ENCODE measurements around the gene ODC1.

The ODC1 gene

DNA sequence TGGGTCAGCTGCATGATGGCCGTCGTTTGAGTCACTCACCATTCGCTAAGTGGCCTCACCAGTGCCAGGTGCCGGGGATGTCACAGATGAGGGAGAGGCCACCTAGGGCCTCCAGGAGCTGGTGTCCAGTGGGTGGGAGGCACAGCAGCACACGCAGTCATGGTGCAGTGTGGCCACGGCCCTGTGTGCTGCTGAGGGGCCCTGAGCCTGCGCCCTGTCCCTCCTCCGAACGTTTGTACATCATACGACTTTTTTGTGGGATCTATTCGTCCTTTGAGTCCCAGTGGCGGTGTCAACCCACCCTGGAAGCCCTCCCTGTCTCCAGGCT lies 30.1 kb upstream of the ODC1 start:
- no peak overlapping the region for H3K14ac ChIP-seq (ENCODE audit: low read length in 2 of 2)
- WGBS = 72% methylated on average over 12 of the region's 12 CpGs
- no peak overlapping the region for H2BK5ac ChIP-seq (ENCODE audit: low read depth, low read length, poor library complexity, severe bottlenecking)
- no peak overlapping the region for H3K4me2 ChIP-seq (ENCODE audit: low read length, poor library complexity, severe bottlenecking)
- no peak overlapping the region for H4K91ac ChIP-seq (ENCODE audit: low read length)
- no peak overlapping the region for H2BK120ac ChIP-seq (ENCODE audit: low read depth, low read length)
- no peaks in the 10 kb centered on the region for H3K36me3 ChIP-seq (ENCODE audit: control insufficient read depth in 1 of 2, insufficient read depth in 2 of 2, low read depth in 1 of 2, low read length in 2 of 2)
- no peak for DNase-seq
- H2AK5ac ChIP-seq (ENCODE audit: low read length, severe bottlenecking) = no peak overlapping the region
- no peak overlapping the region for H2BK12ac ChIP-seq (ENCODE audit: low read length in 2 of 2)
- H3K9ac ChIP-seq (ENCODE audit: low read length) = no peak overlapping the region
- H3K79me1 ChIP-seq (replicated peaks; ENCODE audit: low read length, poor library complexity, severe bottlenecking) = no peaks in the 10 kb centered on the region
- H2BK15ac ChIP-seq (ENCODE audit: low read depth, poor library complexity, severe bottlenecking) = no peak overlapping the region
- no peaks in the 10 kb centered on the region for H3K9me3 ChIP-seq (ENCODE audit: control insufficient read depth, low read length)
- no peak overlapping the region for H3K27ac ChIP-seq (ENCODE audit: low read length, poor library complexity, severe bottlenecking)
- H2AFZ ChIP-seq (ENCODE audit: low read depth, low read length) = no peak overlapping the region
- no peak overlapping the region for H3K18ac ChIP-seq (ENCODE audit: low read depth in 1 of 2, low read length in 2 of 2)
- no peak overlapping the region for H4K8ac ChIP-seq (ENCODE audit: low read length)
- H3K4me3 ChIP-seq (ENCODE audit: insufficient read depth in 1 of 2, low read depth in 1 of 2, low read length in 2 of 2) = no peak overlapping the region
- H3K23ac ChIP-seq (ENCODE audit: low read length in 2 of 2) = no peak overlapping the region
- peaks cover 5% of the 10 kb centered on the region for H3K4me1 ChIP-seq (ENCODE audit: control insufficient read depth, insufficient read depth, low read depth, low read length)
- no peak overlapping the region for H3K4ac ChIP-seq (ENCODE audit: low read depth in 1 of 2, low read length in 2 of 2)
- H3K27me3 ChIP-seq (ENCODE audit: control insufficient read depth in 1 of 2, insufficient read depth in 1 of 2, low read length in 2 of 2) = peaks cover 0 to 54% of the 10 kb centered on the region in 2 experiments

DNA sequence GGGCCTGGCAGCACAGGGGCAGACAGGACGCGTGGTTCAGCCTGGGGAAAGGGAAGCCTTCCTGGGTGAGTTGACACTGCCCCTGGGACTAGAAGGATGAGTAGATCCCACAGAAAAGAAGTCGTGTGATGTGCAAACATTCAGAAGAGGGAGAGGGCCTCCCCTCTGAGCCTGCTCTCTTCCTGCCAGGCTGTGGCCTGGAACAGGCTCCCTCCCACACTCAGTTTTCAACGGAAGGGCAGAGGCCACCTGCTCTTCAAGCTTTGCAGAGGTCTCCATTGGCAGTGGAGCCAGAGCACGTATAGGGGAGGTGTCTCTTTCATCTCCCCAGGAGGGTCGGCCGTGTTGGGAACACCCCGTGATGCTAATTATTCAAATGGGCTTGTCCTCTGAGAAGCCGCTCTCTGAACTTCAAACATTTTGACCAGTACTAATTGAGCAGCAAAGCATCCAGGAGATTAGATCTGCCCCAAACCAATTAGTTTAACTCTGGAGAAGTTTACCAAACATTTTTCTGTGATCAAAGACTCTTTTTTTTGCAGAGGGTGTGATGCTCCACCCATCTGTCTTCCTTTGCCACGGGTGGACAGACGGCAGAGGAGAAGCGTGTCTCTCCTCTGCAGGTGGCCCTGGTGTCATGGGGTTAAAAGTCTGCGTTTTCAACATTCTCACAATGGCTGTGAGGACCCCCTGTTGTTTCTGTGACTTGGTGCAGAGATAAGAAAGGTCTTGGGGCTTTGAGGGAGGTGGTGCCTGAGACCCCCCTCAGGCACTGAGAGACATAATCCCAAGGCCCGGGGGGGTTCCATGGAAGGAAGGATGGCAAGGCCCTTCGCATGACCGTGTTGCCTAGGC lies 29.5 kb upstream of the ODC1 start:
- H3K14ac ChIP-seq (ENCODE audit: low read length in 2 of 2) = no peak overlapping the region
- no peak overlapping the region for H3K4me3 ChIP-seq (ENCODE audit: insufficient read depth in 1 of 2, low read depth in 1 of 2, low read length in 2 of 2)
- H3K27ac ChIP-seq (ENCODE audit: low read length, poor library complexity, severe bottlenecking) = no peak overlapping the region
- no peaks in the 10 kb centered on the region for H3K79me1 ChIP-seq (replicated peaks; ENCODE audit: low read length, poor library complexity, severe bottlenecking)
- DNase-seq = no peak
- H3K18ac ChIP-seq (ENCODE audit: low read depth in 1 of 2, low read length in 2 of 2) = no peak overlapping the region
- no peak overlapping the region for H2AK5ac ChIP-seq (ENCODE audit: low read length, severe bottlenecking)
- no peaks in the 10 kb centered on the region for H3K9me3 ChIP-seq (ENCODE audit: control insufficient read depth, low read length)
- no peak overlapping the region for H2BK120ac ChIP-seq (ENCODE audit: low read depth, low read length)
- H3K4ac ChIP-seq (ENCODE audit: low read depth in 1 of 2, low read length in 2 of 2) = no peak overlapping the region
- peaks cover 0 to 52% of the 10 kb centered on the region in 2 experiments for H3K27me3 ChIP-seq (ENCODE audit: control insufficient read depth in 1 of 2, insufficient read depth in 1 of 2, low read length in 2 of 2)
- no peak overlapping the region for H3K4me2 ChIP-seq (ENCODE audit: low read length, poor library complexity, severe bottlenecking)
- no peak overlapping the region for H2BK5ac ChIP-seq (ENCODE audit: low read depth, low read length, poor library complexity, severe bottlenecking)
- H3K4me1 ChIP-seq (ENCODE audit: control insufficient read depth, insufficient read depth, low read depth, low read length) = peaks cover 5% of the 10 kb centered on the region
- H3K23ac ChIP-seq (ENCODE audit: low read length in 2 of 2) = no peak overlapping the region
- H2BK15ac ChIP-seq (ENCODE audit: low read depth, poor library complexity, severe bottlenecking) = no peak overlapping the region
- H2AFZ ChIP-seq (ENCODE audit: low read depth, low read length) = no peak overlapping the region
- WGBS = 25% methylated on average over 16 of the region's 16 CpGs
- H2BK12ac ChIP-seq (ENCODE audit: low read length in 2 of 2) = no peak overlapping the region
- H4K8ac ChIP-seq (ENCODE audit: low read length) = no peak overlapping the region
- H3K36me3 ChIP-seq (ENCODE audit: control insufficient read depth in 1 of 2, insufficient read depth in 2 of 2, low read depth in 1 of 2, low read length in 2 of 2) = no peaks in the 10 kb centered on the region
- no peak overlapping the region for H3K9ac ChIP-seq (ENCODE audit: low read length)
- H4K91ac ChIP-seq (ENCODE audit: low read length) = no peak overlapping the region

GRCh38 chr2:10476723-10477442 lies 28.8 kb upstream of the ODC1 start:
- Histone ChIP-seq H4K8ac (ENCODE audit: low read length) (no peak overlapping the region), H2BK120ac (ENCODE audit: low read depth, low read length) (no peak overlapping the region), H3K4me3 (ENCODE audit: insufficient read depth in 1 of 2, low read depth in 1 of 2, low read length in 2 of 2) (no peak overlapping the region), H2BK12ac (ENCODE audit: low read length in 2 of 2) (no peak overlapping the region), H2AK5ac (ENCODE audit: low read length, severe bottlenecking) (no peak overlapping the region), H2BK5ac (ENCODE audit: low read depth, low read length, poor library complexity, severe bottlenecking) (no peak overlapping the region), H3K4me1 (ENCODE audit: control insufficient read depth, insufficient read depth, low read depth, low read length) (peaks cover 4% of the 10 kb centered on the region), H4K91ac (ENCODE audit: low read length) (no peak overlapping the region), H3K4me2 (ENCODE audit: low read length, poor library complexity, severe bottlenecking) (no peak overlapping the region), H3K27ac (ENCODE audit: low read length, poor library complexity, severe bottlenecking) (no peak overlapping the region), H3K9me3 (ENCODE audit: control insufficient read depth, low read length) (no peaks in the 10 kb centered on the region), H3K27me3 (ENCODE audit: control insufficient read depth in 1 of 2, insufficient read depth in 1 of 2, low read length in 2 of 2) (peaks cover 0 to 44% of the 10 kb centered on the region in 2 experiments), H2BK15ac (ENCODE audit: low read depth, poor library complexity, severe bottlenecking) (no peak overlapping the region), H3K14ac (ENCODE audit: low read length in 2 of 2) (no peak overlapping the region), H3K79me1 (replicated peaks; ENCODE audit: low read length, poor library complexity, severe bottlenecking) (no peaks in the 10 kb centered on the region), H3K23ac (ENCODE audit: low read length in 2 of 2) (no peak overlapping the region), H3K4ac (ENCODE audit: low read depth in 1 of 2, low read length in 2 of 2) (no peak overlapping the region), H3K9ac (ENCODE audit: low read length) (no peak overlapping the region), H3K18ac (ENCODE audit: low read depth in 1 of 2, low read length in 2 of 2) (no peak overlapping the region), H2AFZ (ENCODE audit: low read depth, low read length) (no peak overlapping the region), H3K36me3 (ENCODE audit: control insufficient read depth in 1 of 2, insufficient read depth in 2 of 2, low read depth in 1 of 2, low read length in 2 of 2) (no peaks in the 10 kb centered on the region)
- DNase-seq = no peak
- 85% methylated on average over 11 of the region's 12 CpGs for WGBS

DNA sequence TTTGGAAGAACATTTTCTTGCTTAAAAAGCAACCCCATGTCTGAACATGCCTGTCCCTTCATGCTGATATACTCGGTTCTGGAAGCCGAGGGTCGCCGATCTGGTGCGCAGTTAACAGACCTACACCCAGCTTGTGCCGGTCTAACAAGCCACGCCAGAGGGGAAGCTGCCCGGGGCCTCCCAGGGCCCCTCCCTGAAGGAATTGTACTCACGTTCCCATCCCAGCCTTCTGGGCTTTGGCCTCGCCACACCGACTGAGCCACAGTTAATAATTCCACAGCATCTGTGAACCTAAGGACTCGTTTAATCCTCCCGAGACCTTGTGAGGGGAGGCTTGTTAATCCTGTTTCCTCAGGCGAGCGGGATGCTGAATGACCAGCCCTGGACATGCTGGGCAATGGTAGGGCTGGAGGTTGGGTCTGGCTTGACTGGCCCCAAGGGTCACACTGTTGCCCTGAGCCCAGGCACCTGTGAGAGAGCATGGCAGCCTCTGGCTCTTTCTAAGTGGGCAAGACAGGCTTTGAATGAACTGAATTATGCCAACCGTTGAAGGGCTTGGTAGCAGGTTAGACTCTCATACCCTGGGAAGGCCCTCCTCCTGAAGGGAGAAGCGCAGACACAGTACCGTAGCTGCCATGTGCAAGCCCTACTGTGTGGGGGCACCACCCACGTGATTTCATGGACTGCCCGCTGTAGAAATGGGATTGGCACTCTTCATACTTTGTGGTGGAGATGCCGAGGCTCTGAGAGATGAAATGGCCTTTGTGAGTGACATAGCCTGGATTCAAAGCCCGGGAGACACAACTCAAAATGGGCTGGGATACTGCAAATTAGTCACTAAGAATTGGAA lies 27.9 kb upstream of the ODC1 start:
- Histone ChIP-seq H3K27me3 (ENCODE audit: control insufficient read depth in 1 of 2, insufficient read depth in 1 of 2, low read length in 2 of 2) (peaks cover 0 to 39% of the 10 kb centered on the region in 2 experiments), H3K36me3 (ENCODE audit: control insufficient read depth in 1 of 2, insufficient read depth in 2 of 2, low read depth in 1 of 2, low read length in 2 of 2) (no peaks in the 10 kb centered on the region), H3K9me3 (ENCODE audit: control insufficient read depth, low read length) (no peaks in the 10 kb centered on the region), H3K4ac (ENCODE audit: low read depth in 1 of 2, low read length in 2 of 2) (no peak overlapping the region), H3K23ac (ENCODE audit: low read length in 2 of 2) (no peak overlapping the region), H4K8ac (ENCODE audit: low read length) (no peak overlapping the region), H3K9ac (ENCODE audit: low read length) (no peak overlapping the region), H3K4me3 (ENCODE audit: insufficient read depth in 1 of 2, low read depth in 1 of 2, low read length in 2 of 2) (no peak overlapping the region), H3K79me1 (replicated peaks; ENCODE audit: low read length, poor library complexity, severe bottlenecking) (no peaks in the 10 kb centered on the region), H3K27ac (ENCODE audit: low read length, poor library complexity, severe bottlenecking) (no peak overlapping the region), H4K91ac (ENCODE audit: low read length) (no peak overlapping the region), H2BK12ac (ENCODE audit: low read length in 2 of 2) (no peak overlapping the region), H2BK120ac (ENCODE audit: low read depth, low read length) (no peak overlapping the region), H3K18ac (ENCODE audit: low read depth in 1 of 2, low read length in 2 of 2) (no peak overlapping the region), H3K4me1 (ENCODE audit: control insufficient read depth, insufficient read depth, low read depth, low read length) (peaks cover 4% of the 10 kb centered on the region), H2AFZ (ENCODE audit: low read depth, low read length) (no peak overlapping the region), H2AK5ac (ENCODE audit: low read length, severe bottlenecking) (no peak overlapping the region), H2BK5ac (ENCODE audit: low read depth, low read length, poor library complexity, severe bottlenecking) (no peak overlapping the region), H2BK15ac (ENCODE audit: low read depth, poor library complexity, severe bottlenecking) (no peak overlapping the region), H3K4me2 (ENCODE audit: low read length, poor library complexity, severe bottlenecking) (no peak overlapping the region), H3K14ac (ENCODE audit: low read length in 2 of 2) (no peak overlapping the region)
- DNase-seq = no peak
- 89% methylated on average over 22 of the region's 22 CpGs for WGBS

All from mesenchymal stem cell (in vitro differentiated cells and primary cell).